Activated B cell treated with CpG ODN at 0.5 μM for 24 hours (primary cell): ENCODE results near the gene LINGO4. TPM values are rescaled to one million over a fixed set of nuclear protein-coding genes. Genes with fewer than 3 reads are reported as not detected.

ENCODE experiments used
- ATAC-seq: fragments of 200-7000 bp; cut with Tn5 transposase; one replicate; pipeline ENCODE4 v1.10.0; 2021; ENCODE audit warnings: low read depth, mild to moderate bottlenecking, moderate library complexity
- CTCF ChIA-PET: fragments of 350-600 bp; sonication (Branson Sonifier 250); formaldehyde crosslinking; loops from one replicate; lab custom pipeline; 2021; ENCODE audit warnings: antibody characterized with exemption; lab: Charles Lee
- POLR2A ChIA-PET: fragments of 350-600 bp; sonication (Branson Sonifier 250); formaldehyde crosslinking; loops from one replicate; lab custom pipeline; 2021; ENCODE audit warnings: antibody characterized with exemption; lab: Charles Lee
- DNase-seq: peaks from one replicate; pipeline ENCODE4 v3.0.0; 2022
- H3K27ac Mint-ChIP-seq: one replicate; pipeline ENCODE4 v1.8.0; 2020; ENCODE audit warnings: mixed read lengths
- H3K27me3 Mint-ChIP-seq: one replicate; pipeline ENCODE4 v1.8.0; 2021; ENCODE audit warnings: mixed read lengths
- H3K36me3 Mint-ChIP-seq: one replicate; pipeline ENCODE4 v1.8.0; 2021; ENCODE audit warnings: low read depth, mixed read lengths
- H3K4me1 Mint-ChIP-seq: one replicate; pipeline ENCODE4 v1.8.0; 2021; ENCODE audit warnings: mixed read lengths
- H3K4me3 Mint-ChIP-seq: one replicate; pipeline ENCODE4 v1.8.0; 2020; ENCODE audit warnings: mild to moderate bottlenecking, mixed read lengths
- H3K9me3 Mint-ChIP-seq: one replicate; pipeline ENCODE4 v1.8.0; 2020; ENCODE audit warnings: mixed read lengths
- intact Hi-C: fragments of 100-400 bp; cut with micrococcal nuclease; formaldehyde crosslinking; loops from one replicate; pipeline ENCODE4 v1.15.1; 2024
- total RNA-seq: library from RNA; stranded (reverse); gene quantifications from 2 replicates; pipeline ENCODE4 v1.2.3, GENCODE V29; 2022
- TF ChIP-seq, protein P1 (sequence below): fragments of 200-600 bp; IDR thresholded peaks from one replicate; pipeline ENCODE4 v1.8.0; 2022; ENCODE audit warnings: antibody characterized with exemption, mild to moderate bottlenecking

Gene LINGO4
- total RNA-seq, 1 donor from 2014 or later: not detected

DNA sequence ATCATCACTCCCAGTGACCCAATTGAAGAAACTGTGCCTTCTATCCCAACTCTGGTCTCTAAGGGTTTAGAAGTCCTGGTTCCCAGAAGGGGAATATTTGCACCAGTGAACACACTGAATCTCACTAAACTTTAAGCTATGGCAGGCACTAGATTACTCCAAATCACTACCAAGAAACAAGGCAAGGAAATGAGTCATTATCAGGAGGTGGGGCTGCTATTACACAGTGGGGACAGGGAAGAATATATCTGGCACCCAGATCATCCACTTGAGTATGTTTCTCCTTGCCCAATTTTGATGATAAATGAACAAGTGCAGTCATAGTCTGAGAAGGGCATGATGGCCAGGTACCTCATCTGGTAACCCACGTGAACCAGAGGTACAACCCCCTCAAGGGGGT is 48.9 kb downstream of the LINGO4 start:
- ChIA-PET CTCF (no interaction called here), POLR2A (no interaction called here)
- intact Hi-C loops: no loop called here
- Mint-ChIP-seq H3K27me3 (peaks cover 6% of the 10 kb centered on the region), H3K9me3 (no peaks in the 10 kb centered on the region), H3K4me1 (no peaks in the 10 kb centered on the region), H3K4me3 (no peak overlapping the region), H3K27ac (no peak overlapping the region), H3K36me3 (peaks cover 45% of the 10 kb centered on the region)
- DNase-seq (no peak), ATAC-seq (no peak)
- TF ChIP-seq, protein P1, sequence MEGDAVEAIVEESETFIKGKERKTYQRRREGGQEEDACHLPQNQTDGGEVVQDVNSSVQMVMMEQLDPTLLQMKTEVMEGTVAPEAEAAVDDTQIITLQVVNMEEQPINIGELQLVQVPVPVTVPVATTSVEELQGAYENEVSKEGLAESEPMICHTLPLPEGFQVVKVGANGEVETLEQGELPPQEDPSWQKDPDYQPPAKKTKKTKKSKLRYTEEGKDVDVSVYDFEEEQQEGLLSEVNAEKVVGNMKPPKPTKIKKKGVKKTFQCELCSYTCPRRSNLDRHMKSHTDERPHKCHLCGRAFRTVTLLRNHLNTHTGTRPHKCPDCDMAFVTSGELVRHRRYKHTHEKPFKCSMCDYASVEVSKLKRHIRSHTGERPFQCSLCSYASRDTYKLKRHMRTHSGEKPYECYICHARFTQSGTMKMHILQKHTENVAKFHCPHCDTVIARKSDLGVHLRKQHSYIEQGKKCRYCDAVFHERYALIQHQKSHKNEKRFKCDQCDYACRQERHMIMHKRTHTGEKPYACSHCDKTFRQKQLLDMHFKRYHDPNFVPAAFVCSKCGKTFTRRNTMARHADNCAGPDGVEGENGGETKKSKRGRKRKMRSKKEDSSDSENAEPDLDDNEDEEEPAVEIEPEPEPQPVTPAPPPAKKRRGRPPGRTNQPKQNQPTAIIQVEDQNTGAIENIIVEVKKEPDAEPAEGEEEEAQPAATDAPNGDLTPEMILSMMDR: no peak

Other genes starting within 250 kb of the LINGO4 start
- 22.2 and 27.6 TPM in 2 replicates for gene SNX27, start 193.4 kb downstream of the LINGO4 start, total RNA-seq
- not detected in 2 replicates for gene CELF3, start 88.6 kb downstream of the LINGO4 start, total RNA-seq
- not detected in 2 replicates for gene RIIAD1, start 83.9 kb downstream of the LINGO4 start, total RNA-seq
- gene MRPL9, start 41.9 kb downstream of the LINGO4 start, total RNA-seq: 96.2 and 105 TPM in 2 replicates
- gene TDRKH, start 14.9 kb downstream of the LINGO4 start, total RNA-seq: 15.1 and 15.6 TPM in 2 replicates
- 0.09 TPM in 1 of 2 replicates, not detected in the other for gene RORC, start 26.4 kb upstream of the LINGO4 start, total RNA-seq
- gene C2CD4D, start 34.4 kb upstream of the LINGO4 start, total RNA-seq: 0.15 TPM in 1 of 2 replicates, not detected in the other
- not detected in 2 replicates for gene THEM5, start 48.3 kb upstream of the LINGO4 start, total RNA-seq
- 20.4 and 22.8 TPM in 2 replicates for gene THEM4, start 104.1 kb upstream of the LINGO4 start, total RNA-seq
- 62.7 and 63.6 TPM in 2 replicates for gene S100A10, start 188.4 kb upstream of the LINGO4 start, total RNA-seq
- 65.6 and 71.2 TPM in 2 replicates for gene S100A11, start 231.6 kb upstream of the LINGO4 start, total RNA-seq